ENCODE results near the gene CNNM1. TPM values are rescaled to one million over a fixed set of nuclear protein-coding genes. Genes with fewer than 3 reads are reported as not detected.

The CNNM1 gene
- total RNA-seq, 1 donor from 2014 or later = 0.08 TPM

DNA sequence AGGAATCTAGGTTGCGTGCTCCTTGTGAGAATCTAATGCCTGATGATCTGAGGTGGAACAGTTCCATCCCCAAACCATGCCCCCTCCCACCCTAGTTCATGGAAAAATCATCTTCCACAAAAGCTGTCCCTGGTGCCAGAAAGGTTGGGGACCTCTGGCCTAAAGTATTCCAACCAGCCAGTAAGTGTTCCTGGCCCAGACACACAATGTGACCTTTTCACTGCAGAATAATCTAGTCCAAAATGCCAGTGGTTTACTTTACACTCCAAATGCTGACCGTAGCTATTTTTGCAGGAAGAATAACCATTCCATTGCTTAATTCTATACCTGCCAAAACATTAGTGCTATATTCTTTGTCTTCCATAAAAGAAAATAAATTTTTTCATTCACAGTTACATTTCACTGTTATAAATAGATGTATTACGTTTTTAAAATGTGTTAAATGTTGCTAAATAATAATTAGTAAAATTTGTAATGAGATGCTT, 10.4 kb downstream of the CNNM1 start:
- no peak for DNase-seq (ENCODE audit: low spot score)
- Mint-ChIP-seq H3K4me1 (ENCODE audit: unreplicated experiment) (no peaks in the 10 kb centered on the region), H3K27ac (ENCODE audit: unreplicated experiment) (no peak overlapping the region), H3K4me3 (ENCODE audit: unreplicated experiment) (no peak overlapping the region), H3K36me3 (ENCODE audit: low read depth, unreplicated experiment) (no peaks in the 10 kb centered on the region), H3K9me3 (ENCODE audit: unreplicated experiment) (no peaks in the 10 kb centered on the region), H3K27me3 (ENCODE audit: unreplicated experiment) (peaks cover 2% of the 10 kb centered on the region)
- TF ChIP-seq, protein P1, sequence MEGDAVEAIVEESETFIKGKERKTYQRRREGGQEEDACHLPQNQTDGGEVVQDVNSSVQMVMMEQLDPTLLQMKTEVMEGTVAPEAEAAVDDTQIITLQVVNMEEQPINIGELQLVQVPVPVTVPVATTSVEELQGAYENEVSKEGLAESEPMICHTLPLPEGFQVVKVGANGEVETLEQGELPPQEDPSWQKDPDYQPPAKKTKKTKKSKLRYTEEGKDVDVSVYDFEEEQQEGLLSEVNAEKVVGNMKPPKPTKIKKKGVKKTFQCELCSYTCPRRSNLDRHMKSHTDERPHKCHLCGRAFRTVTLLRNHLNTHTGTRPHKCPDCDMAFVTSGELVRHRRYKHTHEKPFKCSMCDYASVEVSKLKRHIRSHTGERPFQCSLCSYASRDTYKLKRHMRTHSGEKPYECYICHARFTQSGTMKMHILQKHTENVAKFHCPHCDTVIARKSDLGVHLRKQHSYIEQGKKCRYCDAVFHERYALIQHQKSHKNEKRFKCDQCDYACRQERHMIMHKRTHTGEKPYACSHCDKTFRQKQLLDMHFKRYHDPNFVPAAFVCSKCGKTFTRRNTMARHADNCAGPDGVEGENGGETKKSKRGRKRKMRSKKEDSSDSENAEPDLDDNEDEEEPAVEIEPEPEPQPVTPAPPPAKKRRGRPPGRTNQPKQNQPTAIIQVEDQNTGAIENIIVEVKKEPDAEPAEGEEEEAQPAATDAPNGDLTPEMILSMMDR (IDR thresholded peaks at IDR 0.05; ENCODE audit: unreplicated experiment) = no peak

DNA sequence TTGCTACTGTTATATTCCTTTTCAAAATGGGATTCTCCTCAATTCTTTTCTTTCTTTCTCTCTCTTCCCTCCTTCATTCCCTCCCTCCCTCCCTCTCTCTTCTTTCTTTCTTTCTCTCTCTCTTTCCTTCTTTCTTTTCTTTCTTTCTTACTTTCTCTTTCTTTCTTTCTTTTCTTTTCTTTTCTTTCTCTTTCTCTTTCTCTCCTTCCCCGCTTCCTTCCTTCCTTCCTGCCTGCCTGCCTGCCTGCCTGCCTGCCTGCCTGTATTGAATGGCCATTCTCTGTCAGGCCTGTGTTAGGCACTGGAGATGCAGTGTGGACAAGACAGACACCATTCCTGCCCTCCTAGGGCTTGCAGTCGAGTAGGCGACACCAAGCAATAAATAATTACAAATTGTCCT, 11.5 kb downstream of the CNNM1 start:
- no peak overlapping the region for H3K27ac Mint-ChIP-seq (ENCODE audit: unreplicated experiment)
- TF ChIP-seq, protein P1 (IDR thresholded peaks at IDR 0.05; ENCODE audit: unreplicated experiment) = no peak
- no peak overlapping the region for H3K4me3 Mint-ChIP-seq (ENCODE audit: unreplicated experiment)
- H3K4me1 Mint-ChIP-seq (ENCODE audit: unreplicated experiment) = no peaks in the 10 kb centered on the region
- H3K36me3 Mint-ChIP-seq (ENCODE audit: low read depth, unreplicated experiment) = no peaks in the 10 kb centered on the region
- DNase-seq (ENCODE audit: low spot score) = no peak
- H3K27me3 Mint-ChIP-seq (ENCODE audit: unreplicated experiment) = peaks cover 2% of the 10 kb centered on the region
- H3K9me3 Mint-ChIP-seq (ENCODE audit: unreplicated experiment) = no peaks in the 10 kb centered on the region

DNA sequence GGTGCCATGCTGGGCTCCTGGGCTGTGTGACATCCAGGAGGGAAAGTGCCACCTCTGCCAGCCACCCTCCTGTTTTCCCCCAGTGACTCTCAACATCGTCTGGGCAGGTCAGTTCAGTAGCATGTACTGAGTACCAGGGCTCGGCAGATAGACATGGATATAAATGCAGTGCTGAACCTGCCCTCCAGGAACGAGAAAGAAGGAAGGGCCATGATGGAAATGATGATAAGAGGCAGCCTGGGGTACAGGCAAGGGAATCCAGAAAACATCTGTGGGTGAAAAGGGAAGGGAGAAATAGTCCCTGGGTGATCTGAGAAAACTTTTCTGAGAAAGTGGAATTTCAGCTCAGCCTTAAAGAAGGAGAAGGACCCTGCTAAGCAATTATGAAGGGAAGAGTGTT, 12.1 kb downstream of the CNNM1 start:
- Mint-ChIP-seq H3K27ac (ENCODE audit: unreplicated experiment) (no peak overlapping the region), H3K9me3 (ENCODE audit: unreplicated experiment) (no peaks in the 10 kb centered on the region), H3K27me3 (ENCODE audit: unreplicated experiment) (peaks cover 2% of the 10 kb centered on the region), H3K4me1 (ENCODE audit: unreplicated experiment) (no peaks in the 10 kb centered on the region), H3K36me3 (ENCODE audit: low read depth, unreplicated experiment) (no peaks in the 10 kb centered on the region), H3K4me3 (ENCODE audit: unreplicated experiment) (no peak overlapping the region)
- TF ChIP-seq, protein P1 (IDR thresholded peaks at IDR 0.05; ENCODE audit: unreplicated experiment) = no peak
- DNase-seq (ENCODE audit: low spot score) = no peak

DNA sequence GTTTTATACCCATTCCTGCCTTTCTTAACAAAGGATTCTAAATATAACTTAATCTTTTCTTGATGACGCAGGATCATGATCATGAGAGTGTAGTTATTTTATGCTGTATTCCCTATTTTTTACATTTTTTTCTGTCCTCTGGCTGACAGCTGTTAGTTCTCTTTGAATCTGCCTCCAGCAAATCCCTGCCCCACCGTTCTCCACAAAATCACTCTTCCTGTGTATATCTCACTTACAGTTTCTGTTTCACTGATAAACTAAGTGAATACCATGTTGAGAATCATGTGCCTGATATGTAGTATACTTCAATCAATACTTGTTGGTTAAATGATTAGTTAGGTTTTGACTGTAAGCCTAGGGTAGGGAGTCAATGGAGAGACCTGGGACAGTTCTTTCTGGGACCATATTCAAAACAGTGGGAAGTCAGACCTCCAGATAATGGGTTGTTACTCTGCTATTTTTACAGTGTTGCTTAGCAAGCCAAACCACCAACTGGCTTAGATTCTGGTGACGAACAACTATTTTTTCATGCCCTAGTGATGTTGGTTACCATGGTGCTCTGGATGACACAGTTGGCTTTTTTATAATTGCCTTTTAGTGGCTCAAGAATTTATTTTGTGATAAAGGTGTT, 12.8 kb downstream of the CNNM1 start:
- H3K9me3 Mint-ChIP-seq (ENCODE audit: unreplicated experiment) = no peaks in the 10 kb centered on the region
- no peak overlapping the region for H3K27ac Mint-ChIP-seq (ENCODE audit: unreplicated experiment)
- no peak for DNase-seq (ENCODE audit: low spot score)
- H3K27me3 Mint-ChIP-seq (ENCODE audit: unreplicated experiment) = peaks cover 2% of the 10 kb centered on the region
- H3K36me3 Mint-ChIP-seq (ENCODE audit: low read depth, unreplicated experiment) = no peaks in the 10 kb centered on the region
- no peak overlapping the region for H3K4me3 Mint-ChIP-seq (ENCODE audit: unreplicated experiment)
- H3K4me1 Mint-ChIP-seq (ENCODE audit: unreplicated experiment) = no peaks in the 10 kb centered on the region
- TF ChIP-seq, protein P1 (IDR thresholded peaks at IDR 0.05; ENCODE audit: unreplicated experiment) = no peak

DNA sequence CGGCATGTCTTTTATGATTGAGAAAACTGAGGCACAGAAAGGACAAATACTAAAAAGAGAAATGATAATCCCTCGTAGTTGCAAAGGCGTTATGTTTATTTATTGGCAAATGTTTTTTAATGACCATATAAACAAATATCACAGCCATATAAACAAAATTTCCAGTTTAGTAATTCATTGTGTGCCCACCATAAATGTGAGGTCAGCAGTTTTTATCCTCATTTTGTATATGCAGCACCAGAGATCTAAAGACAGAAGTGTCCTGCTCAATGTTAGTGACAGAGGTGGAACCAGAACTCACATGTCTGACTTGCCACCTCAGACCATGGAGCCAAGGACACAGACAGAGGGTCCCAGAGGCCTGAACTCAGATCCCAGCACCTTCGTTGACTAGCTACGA, 14.1 kb downstream of the CNNM1 start:
- Mint-ChIP-seq H3K27ac (ENCODE audit: unreplicated experiment) (no peak overlapping the region), H3K9me3 (ENCODE audit: unreplicated experiment) (no peaks in the 10 kb centered on the region), H3K27me3 (ENCODE audit: unreplicated experiment) (peaks cover 2% of the 10 kb centered on the region), H3K4me3 (ENCODE audit: unreplicated experiment) (no peak overlapping the region), H3K36me3 (ENCODE audit: low read depth, unreplicated experiment) (no peaks in the 10 kb centered on the region), H3K4me1 (ENCODE audit: unreplicated experiment) (no peaks in the 10 kb centered on the region)
- no peak for DNase-seq (ENCODE audit: low spot score)
- TF ChIP-seq, protein P1 (IDR thresholded peaks at IDR 0.05; ENCODE audit: unreplicated experiment) = no peak

All from endothelial cell (in vitro differentiated cells).